Ectodermal cell (in vitro differentiated cells): ENCODE data around the gene C10orf90.

ENCODE experiments used
- H3K27ac ChIP-seq: 2 replicates; pipeline ENCODE4 v1.7.0; 2013; ENCODE audit warnings: mild to moderate bottlenecking, low read depth, low read length; ENCODE audit not compliant: insufficient read depth, poor library complexity, severe bottlenecking
- H3K27me3 ChIP-seq: 2 replicates; pipeline ENCODE4 v1.7.0; 2013; ENCODE audit warnings: mild to moderate bottlenecking, low read length; ENCODE audit not compliant: insufficient read depth, control insufficient read depth, poor library complexity, severe bottlenecking
- H3K36me3 ChIP-seq: one replicate; pipeline ENCODE4 v1.7.0; 2013; ENCODE audit warnings: low read length; ENCODE audit not compliant: control insufficient read depth, insufficient read depth
- H3K4me1 ChIP-seq: one replicate; pipeline ENCODE4 v1.7.0; 2013; ENCODE audit warnings: low read length; ENCODE audit not compliant: control insufficient read depth, insufficient read depth
- H3K4me3 ChIP-seq: 2 replicates; pipeline ENCODE4 v1.7.0; 2013; ENCODE audit warnings: low read depth, low read length, control low read depth; ENCODE audit not compliant: insufficient read depth
- H3K9me3 ChIP-seq: 2 replicates; pipeline ENCODE4 v1.7.0; 2013; ENCODE audit warnings: mild to moderate bottlenecking, low read length, moderate library complexity; ENCODE audit not compliant: control insufficient read depth
- whole genome bisulfite sequencing, 2 experiments: methylation state at CpG; one replicate each; pipeline ENCODE4 v1.1.7; 2013; ENCODE audit warnings: missing lambda C conversion rate in 2 of 2; 5-methylcytosine and 5-hydroxymethylcytosine counted together

Gene C10orf90

GRCh38 chr10:126376956-126377355, 293.5 kb downstream of the C10orf90 start:
- no peak overlapping the region for H3K27ac ChIP-seq
- WGBS, 2 experiments = 94 to 96% methylated on average over 2 of the region's 2 CpGs
- no peaks in the 10 kb centered on the region for H3K27me3 ChIP-seq
- no peak overlapping the region for H3K4me3 ChIP-seq
- no peaks in the 10 kb centered on the region for H3K36me3 ChIP-seq
- no peaks in the 10 kb centered on the region for H3K4me1 ChIP-seq
- H3K9me3 ChIP-seq = no peaks in the 10 kb centered on the region

- H3K27ac ChIP-seq = no peak overlapping the region
- H3K9me3 ChIP-seq = no peaks in the 10 kb centered on the region
- no peaks in the 10 kb centered on the region for H3K27me3 ChIP-seq
- no peak overlapping the region for H3K4me3 ChIP-seq
- WGBS, 2 experiments = 88 to 100% methylated on average over 1 of the region's 1 CpG
- no peaks in the 10 kb centered on the region for H3K4me1 ChIP-seq
- no peaks in the 10 kb centered on the region for H3K36me3 ChIP-seq
Observed at GRCh38 chr10:126375926-126376554, 294.5 kb downstream of the C10orf90 start.

- Histone ChIP-seq H3K36me3 (no peaks in the 10 kb centered on the region), H3K4me3 (no peak overlapping the region), H3K27ac (no peak overlapping the region), H3K4me1 (no peaks in the 10 kb centered on the region), H3K27me3 (no peaks in the 10 kb centered on the region), H3K9me3 (no peaks in the 10 kb centered on the region)
Observed at GRCh38 chr10:126375299-126375698, 295.2 kb downstream of the C10orf90 start.
